Measurements from ENCODE around the gene SEMG2. TPM values are rescaled to one million over a fixed set of nuclear protein-coding genes. Genes with fewer than 3 reads are reported as not detected.

The SEMG2 gene
- total and polyA plus RNA-seq, 9 of the 15 experiments (the other 6 are each of a cell fraction or from before 2014, with no cell fraction given), result not detected

DNA sequence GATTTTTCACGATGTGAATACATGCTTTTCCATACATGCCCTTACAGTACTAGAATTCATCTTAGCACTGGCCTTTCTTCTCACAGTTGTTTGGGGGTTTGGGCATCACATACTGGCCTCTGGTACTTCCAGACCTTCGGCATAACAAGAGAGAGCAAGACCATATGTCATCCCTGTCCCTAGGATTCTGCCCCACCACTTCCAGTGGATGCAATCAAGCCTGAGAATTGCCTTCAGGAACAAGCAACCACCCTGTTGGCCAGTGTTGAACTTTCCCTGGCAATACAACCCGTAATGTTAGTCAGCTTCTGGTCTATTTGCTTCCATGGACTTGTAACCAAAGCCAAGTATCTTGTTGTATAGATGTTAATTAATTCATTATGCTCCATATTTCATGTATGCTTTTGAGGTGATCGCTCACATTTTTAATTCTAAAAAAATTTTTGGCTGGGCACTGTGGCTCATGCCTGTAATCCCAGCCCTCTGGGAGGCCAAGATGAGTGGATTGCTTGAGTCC is 48.6 kb downstream of the SEMG2 start:
- no peaks in the 10 kb centered on the region for H3K79me2 ChIP-seq (ENCODE audit: control insufficient read depth, insufficient read depth, low read length)
- ATAC-seq (no peak), DNase-seq (ENCODE audit: extremely low read depth in 1 of 4, low spot score in 3 of 4) (no peak), FAIRE-seq (no peak)
- H2AFZ ChIP-seq (ENCODE audit: low read depth, low read length), result no peak overlapping the region
- H3K36me3 ChIP-seq (ENCODE audit: control insufficient read depth, insufficient read depth, low read length), result no peaks in the 10 kb centered on the region
- no TSS peak for BruUV-seq (replicated peaks)
- H3K4me1 ChIP-seq (replicated peaks in 1 of 2; ENCODE audit: control insufficient read depth in 2 of 2, insufficient read depth in 2 of 2, low read length in 2 of 2), result no peaks in the 10 kb centered on the region
- in situ Hi-C loops (cut with MboI) (no loop called here), intact Hi-C loops (cut with micrococcal nuclease) (no loop called here)
- H3K27me3 ChIP-seq (ENCODE audit: control insufficient read depth in 2 of 2, insufficient read depth in 2 of 2, low read length in 2 of 2), result peaks cover 6% of the 10 kb centered on the region in 2 experiments
- ChIA-PET CTCF (ENCODE audit: low intra/inter-chr PET ratio) (no interaction called here), POLR2A (no interaction called here)
- 0% methylated on average over 4 of the region's 4 CpGs for WGBS (ENCODE audit: insufficient coverage, low coverage, missing lambda C conversion rate)
- no peaks in the 10 kb centered on the region for H3K9me1 ChIP-seq (ENCODE audit: control insufficient read depth, insufficient read depth, low read length)
- H3K4me2 ChIP-seq (ENCODE audit: insufficient read depth, low read length), result no peak overlapping the region
- no peaks in the 10 kb centered on the region; the same call in 1 of the 2 replicates for H4K20me1 ChIP-seq (replicated peaks; ENCODE audit: control insufficient read depth, insufficient read depth, low read length)
- no peaks in the 10 kb centered on the region for H3K9me3 ChIP-seq (replicated peaks; ENCODE audit: control insufficient read depth, insufficient read depth, low read depth, low read length)
- no peak overlapping the region for H3K27ac ChIP-seq (ENCODE audit: extremely low read depth, low read depth, low read length)
- no peak overlapping the region for H3K4me3 ChIP-seq
- H3K9ac ChIP-seq (ENCODE audit: insufficient read depth in 1 of 2, low read depth in 2 of 2, low read length in 2 of 2), result no peak overlapping the region
- no peak for TF ChIP-seq ZNF121 (CRISPR knock-in tag; conservative IDR thresholded peaks at IDR 0.05)
- no peak for TF ChIP-seq ZNF695 (CRISPR knock-in tag; IDR thresholded peaks at IDR 0.05)
- TF ChIP-seq BACH1 (tag; IDR thresholded peaks at IDR 0.05), result no peak
- no peak for TF ChIP-seq ZNF212 (CRISPR knock-in tag; IDR thresholded peaks at IDR 0.05)
- TF ChIP-seq, protein P1, sequence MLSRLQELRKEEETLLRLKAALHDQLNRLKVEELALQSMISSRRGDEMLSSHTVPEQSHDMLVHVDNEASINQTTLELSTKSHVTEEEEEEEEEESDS (CRISPR knock-in tag; IDR thresholded peaks at IDR 0.05), result no peak
- no peak for TF ChIP-seq RBM15 (IDR thresholded peaks at IDR 0.05; ENCODE audit: insufficient read depth, low read length)
- TF ChIP-seq ZNF354B (CRISPR knock-in tag; IDR thresholded peaks at IDR 0.05), result no peak
- no peak for TF ChIP-seq GATAD2B (IDR thresholded peaks at IDR 0.05; ENCODE audit: borderline replicate concordance)
- TF ChIP-seq, protein P2, sequence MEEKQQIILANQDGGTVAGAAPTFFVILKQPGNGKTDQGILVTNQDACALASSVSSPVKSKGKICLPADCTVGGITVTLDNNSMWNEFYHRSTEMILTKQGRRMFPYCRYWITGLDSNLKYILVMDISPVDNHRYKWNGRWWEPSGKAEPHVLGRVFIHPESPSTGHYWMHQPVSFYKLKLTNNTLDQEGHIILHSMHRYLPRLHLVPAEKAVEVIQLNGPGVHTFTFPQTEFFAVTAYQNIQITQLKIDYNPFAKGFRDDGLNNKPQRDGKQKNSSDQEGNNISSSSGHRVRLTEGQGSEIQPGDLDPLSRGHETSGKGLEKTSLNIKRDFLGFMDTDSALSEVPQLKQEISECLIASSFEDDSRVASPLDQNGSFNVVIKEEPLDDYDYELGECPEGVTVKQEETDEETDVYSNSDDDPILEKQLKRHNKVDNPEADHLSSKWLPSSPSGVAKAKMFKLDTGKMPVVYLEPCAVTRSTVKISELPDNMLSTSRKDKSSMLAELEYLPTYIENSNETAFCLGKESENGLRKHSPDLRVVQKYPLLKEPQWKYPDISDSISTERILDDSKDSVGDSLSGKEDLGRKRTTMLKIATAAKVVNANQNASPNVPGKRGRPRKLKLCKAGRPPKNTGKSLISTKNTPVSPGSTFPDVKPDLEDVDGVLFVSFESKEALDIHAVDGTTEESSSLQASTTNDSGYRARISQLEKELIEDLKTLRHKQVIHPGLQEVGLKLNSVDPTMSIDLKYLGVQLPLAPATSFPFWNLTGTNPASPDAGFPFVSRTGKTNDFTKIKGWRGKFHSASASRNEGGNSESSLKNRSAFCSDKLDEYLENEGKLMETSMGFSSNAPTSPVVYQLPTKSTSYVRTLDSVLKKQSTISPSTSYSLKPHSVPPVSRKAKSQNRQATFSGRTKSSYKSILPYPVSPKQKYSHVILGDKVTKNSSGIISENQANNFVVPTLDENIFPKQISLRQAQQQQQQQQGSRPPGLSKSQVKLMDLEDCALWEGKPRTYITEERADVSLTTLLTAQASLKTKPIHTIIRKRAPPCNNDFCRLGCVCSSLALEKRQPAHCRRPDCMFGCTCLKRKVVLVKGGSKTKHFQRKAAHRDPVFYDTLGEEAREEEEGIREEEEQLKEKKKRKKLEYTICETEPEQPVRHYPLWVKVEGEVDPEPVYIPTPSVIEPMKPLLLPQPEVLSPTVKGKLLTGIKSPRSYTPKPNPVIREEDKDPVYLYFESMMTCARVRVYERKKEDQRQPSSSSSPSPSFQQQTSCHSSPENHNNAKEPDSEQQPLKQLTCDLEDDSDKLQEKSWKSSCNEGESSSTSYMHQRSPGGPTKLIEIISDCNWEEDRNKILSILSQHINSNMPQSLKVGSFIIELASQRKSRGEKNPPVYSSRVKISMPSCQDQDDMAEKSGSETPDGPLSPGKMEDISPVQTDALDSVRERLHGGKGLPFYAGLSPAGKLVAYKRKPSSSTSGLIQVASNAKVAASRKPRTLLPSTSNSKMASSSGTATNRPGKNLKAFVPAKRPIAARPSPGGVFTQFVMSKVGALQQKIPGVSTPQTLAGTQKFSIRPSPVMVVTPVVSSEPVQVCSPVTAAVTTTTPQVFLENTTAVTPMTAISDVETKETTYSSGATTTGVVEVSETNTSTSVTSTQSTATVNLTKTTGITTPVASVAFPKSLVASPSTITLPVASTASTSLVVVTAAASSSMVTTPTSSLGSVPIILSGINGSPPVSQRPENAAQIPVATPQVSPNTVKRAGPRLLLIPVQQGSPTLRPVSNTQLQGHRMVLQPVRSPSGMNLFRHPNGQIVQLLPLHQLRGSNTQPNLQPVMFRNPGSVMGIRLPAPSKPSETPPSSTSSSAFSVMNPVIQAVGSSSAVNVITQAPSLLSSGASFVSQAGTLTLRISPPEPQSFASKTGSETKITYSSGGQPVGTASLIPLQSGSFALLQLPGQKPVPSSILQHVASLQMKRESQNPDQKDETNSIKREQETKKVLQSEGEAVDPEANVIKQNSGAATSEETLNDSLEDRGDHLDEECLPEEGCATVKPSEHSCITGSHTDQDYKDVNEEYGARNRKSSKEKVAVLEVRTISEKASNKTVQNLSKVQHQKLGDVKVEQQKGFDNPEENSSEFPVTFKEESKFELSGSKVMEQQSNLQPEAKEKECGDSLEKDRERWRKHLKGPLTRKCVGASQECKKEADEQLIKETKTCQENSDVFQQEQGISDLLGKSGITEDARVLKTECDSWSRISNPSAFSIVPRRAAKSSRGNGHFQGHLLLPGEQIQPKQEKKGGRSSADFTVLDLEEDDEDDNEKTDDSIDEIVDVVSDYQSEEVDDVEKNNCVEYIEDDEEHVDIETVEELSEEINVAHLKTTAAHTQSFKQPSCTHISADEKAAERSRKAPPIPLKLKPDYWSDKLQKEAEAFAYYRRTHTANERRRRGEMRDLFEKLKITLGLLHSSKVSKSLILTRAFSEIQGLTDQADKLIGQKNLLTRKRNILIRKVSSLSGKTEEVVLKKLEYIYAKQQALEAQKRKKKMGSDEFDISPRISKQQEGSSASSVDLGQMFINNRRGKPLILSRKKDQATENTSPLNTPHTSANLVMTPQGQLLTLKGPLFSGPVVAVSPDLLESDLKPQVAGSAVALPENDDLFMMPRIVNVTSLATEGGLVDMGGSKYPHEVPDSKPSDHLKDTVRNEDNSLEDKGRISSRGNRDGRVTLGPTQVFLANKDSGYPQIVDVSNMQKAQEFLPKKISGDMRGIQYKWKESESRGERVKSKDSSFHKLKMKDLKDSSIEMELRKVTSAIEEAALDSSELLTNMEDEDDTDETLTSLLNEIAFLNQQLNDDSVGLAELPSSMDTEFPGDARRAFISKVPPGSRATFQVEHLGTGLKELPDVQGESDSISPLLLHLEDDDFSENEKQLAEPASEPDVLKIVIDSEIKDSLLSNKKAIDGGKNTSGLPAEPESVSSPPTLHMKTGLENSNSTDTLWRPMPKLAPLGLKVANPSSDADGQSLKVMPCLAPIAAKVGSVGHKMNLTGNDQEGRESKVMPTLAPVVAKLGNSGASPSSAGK (IDR thresholded peaks at IDR 0.05), result no peak
- TF ChIP-seq TGIF2 (CRISPR knock-in tag; IDR thresholded peaks at IDR 0.05), result no peak
- TF ChIP-seq ZNF79 (CRISPR knock-in tag; IDR thresholded peaks at IDR 0.05; ENCODE audit: low read depth), result no peak
- no peak for TF ChIP-seq ESRRA (IDR thresholded peaks at IDR 0.05; ENCODE audit: borderline replicate concordance, low read depth)
